ENCODE data around the gene NTM. TPM values are rescaled to one million over a fixed set of nuclear protein-coding genes. Genes with fewer than 3 reads are reported as not detected.

NTM gene
- polyA plus RNA-seq, 1 donor (not counting 4 experiments of a cell fraction or from before 2014, with no cell fraction given), result 47.9 TPM

GRCh38 chr11:131864228-131864627, 493.8 kb downstream of the NTM start:
- Histone ChIP-seq H3K9ac (ENCODE audit: control insufficient read depth, extremely low read depth, insufficient read depth, low read length) (no peak overlapping the region), H3K27me3 (ENCODE audit: control insufficient read depth, extremely low read depth, insufficient read depth, low read length) (no peaks in the 10 kb centered on the region), H3K27ac (ENCODE audit: control insufficient read depth, insufficient read depth, low read length) (no peak overlapping the region), H3K4me2 (ENCODE audit: control insufficient read depth, extremely low read depth, insufficient read depth, low read depth, low read length) (no peak overlapping the region), H2AFZ (ENCODE audit: control insufficient read depth, low read length) (no peak overlapping the region), H3K4me3 (ENCODE audit: control insufficient read depth in 2 of 3, extremely low read depth in 1 of 3, insufficient read depth in 2 of 3, low read depth in 1 of 3, low read length in 3 of 3) (no peak overlapping the region), H4K20me1 (ENCODE audit: control insufficient read depth, extremely low read depth, insufficient read depth, low read length) (no peaks in the 10 kb centered on the region), H3K36me3 (ENCODE audit: control insufficient read depth in 2 of 2, extremely low read depth in 1 of 2, insufficient read depth in 2 of 2, low read length in 2 of 2) (no peaks in the 10 kb centered on the region), H3K9me1 (ENCODE audit: control insufficient read depth, extremely low read depth, insufficient read depth, low read length) (no peaks in the 10 kb centered on the region), H3K79me2 (ENCODE audit: control insufficient read depth, insufficient read depth, low read length) (no peaks in the 10 kb centered on the region), H3K9me3 (ENCODE audit: control insufficient read depth, low read depth, low read length) (no peaks in the 10 kb centered on the region), H3K4me1 (ENCODE audit: control insufficient read depth, extremely low read depth, insufficient read depth, low read length) (peaks cover 7% of the 10 kb centered on the region)
- no peak for DNase-seq (ENCODE audit: low read depth, low spot score)
- no peak for TF ChIP-seq CTCF (optimal IDR thresholded peaks at IDR 0.05 in 1 of 3, IDR thresholded peaks at IDR 0.05 in 1 of 3, conservative IDR thresholded peaks at IDR 0.05 in 1 of 3; ENCODE audit: extremely low read depth in 1 of 3, insufficient read depth in 2 of 3, low read length in 3 of 3)
- TF ChIP-seq EZH2 (IDR thresholded peaks at IDR 0.05; ENCODE audit: low read length), result no peak
- dilution Hi-C loops (cut with MboI; ENCODE audit: extremely low pct_ligation_motif_present, low sequenced_read_pairs), result no loop called here
- FAIRE-seq, result no peak

DNA sequence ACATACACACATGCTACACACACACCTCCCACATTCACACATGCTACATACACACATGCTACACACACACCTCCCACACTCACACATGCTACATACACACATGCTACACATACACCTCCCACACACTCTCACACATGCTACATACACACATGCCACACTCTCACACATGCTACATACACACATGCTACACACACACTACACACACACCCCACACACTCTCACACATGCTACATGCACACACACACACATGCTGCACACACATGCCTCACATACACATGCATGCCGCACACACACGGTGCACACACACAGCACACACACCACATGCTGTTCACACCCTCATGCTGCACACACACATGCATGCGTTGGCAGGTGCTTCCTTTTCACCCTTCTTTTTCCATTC, 495.4 kb downstream of the NTM start:
- H2AFZ ChIP-seq (ENCODE audit: control insufficient read depth, low read length), result no peak overlapping the region
- DNase-seq (ENCODE audit: low read depth, low spot score) (no peak), FAIRE-seq (no peak)
- dilution Hi-C loops (cut with MboI; ENCODE audit: extremely low pct_ligation_motif_present, low sequenced_read_pairs), result no loop called here
- TF ChIP-seq EZH2 (IDR thresholded peaks at IDR 0.05; ENCODE audit: low read length), result no peak
- TF ChIP-seq CTCF (optimal IDR thresholded peaks at IDR 0.05 in 1 of 3, IDR thresholded peaks at IDR 0.05 in 1 of 3, conservative IDR thresholded peaks at IDR 0.05 in 1 of 3; ENCODE audit: extremely low read depth in 1 of 3, insufficient read depth in 2 of 3, low read length in 3 of 3), result no peak
- H3K9me3 ChIP-seq (ENCODE audit: control insufficient read depth, low read depth, low read length), result no peaks in the 10 kb centered on the region
- H3K4me2 ChIP-seq (ENCODE audit: control insufficient read depth, extremely low read depth, insufficient read depth, low read depth, low read length), result no peak overlapping the region
- H3K36me3 ChIP-seq (ENCODE audit: control insufficient read depth in 2 of 2, extremely low read depth in 1 of 2, insufficient read depth in 2 of 2, low read length in 2 of 2), result no peaks in the 10 kb centered on the region
- no peaks in the 10 kb centered on the region for H3K9me1 ChIP-seq (ENCODE audit: control insufficient read depth, extremely low read depth, insufficient read depth, low read length)
- no peaks in the 10 kb centered on the region for H4K20me1 ChIP-seq (ENCODE audit: control insufficient read depth, extremely low read depth, insufficient read depth, low read length)
- H3K79me2 ChIP-seq (ENCODE audit: control insufficient read depth, insufficient read depth, low read length), result no peaks in the 10 kb centered on the region
- no peaks in the 10 kb centered on the region for H3K27me3 ChIP-seq (ENCODE audit: control insufficient read depth, extremely low read depth, insufficient read depth, low read length)
- no peak overlapping the region for H3K27ac ChIP-seq (ENCODE audit: control insufficient read depth, insufficient read depth, low read length)
- no peak overlapping the region for H3K9ac ChIP-seq (ENCODE audit: control insufficient read depth, extremely low read depth, insufficient read depth, low read length)
- peaks cover 7% of the 10 kb centered on the region for H3K4me1 ChIP-seq (ENCODE audit: control insufficient read depth, extremely low read depth, insufficient read depth, low read length)
- no peak overlapping the region for H3K4me3 ChIP-seq (ENCODE audit: control insufficient read depth in 2 of 3, extremely low read depth in 1 of 3, insufficient read depth in 2 of 3, low read depth in 1 of 3, low read length in 3 of 3)
